Brain microvascular endothelial cell (primary cell): ENCODE data around the gene COG1.
A peak's percentile ranks its signal among the peaks of the same experiment; 100 is the strongest.

Experiments
- DNase-seq: peaks from one replicate; pipeline ENCODE4 v3.0.0-alpha.2; 2020
- H3K27ac ChIP-seq: fragments of 250-450 bp; sonication (Bioruptor Pico); 2 replicates; pipeline ENCODE4 v1.5.1; 2020; ENCODE audit warnings: mild to moderate bottlenecking, moderate library complexity
- H3K27me3 ChIP-seq: fragments of 250-450 bp; sonication (Bioruptor Pico); replicated peaks from 2 replicates; pipeline ENCODE4 v1.5.1; 2020; ENCODE audit warnings: mild to moderate bottlenecking
- H3K36me3 ChIP-seq: fragments of 250-450 bp; sonication (Bioruptor Pico); replicated peaks from 2 replicates; pipeline ENCODE4 v1.5.1; 2020; ENCODE audit warnings: mild to moderate bottlenecking
- H3K4me3 ChIP-seq: 2 replicates; pipeline ENCODE4 v1.5.1; 2011; ENCODE audit warnings: low read depth, mild to moderate bottlenecking, control low read depth, low read length, moderate library complexity
- in situ Hi-C: cut with HindIII; loops from 2 replicates; pipeline ENCODE4 v1.10.0; 2017; ENCODE audit warnings: low sequenced_read_pairs, low pct_ligation_motif_present
- TF ChIP-seq, protein P1 (sequence below): IDR thresholded peaks from 2 replicates; pipeline ENCODE4 v1.5.1; 2011; ENCODE audit warnings: low read depth, mild to moderate bottlenecking, moderate library complexity, low read length, control low read depth, inconsistent platforms; ENCODE audit errors: missing control alignments

The COG1 gene

GRCh38 chr17:73226556-73227172 is 33.8 kb downstream of the COG1 start:
- no peaks in the 10 kb centered on the region for H3K36me3 ChIP-seq
- in situ Hi-C loops, result no loop called here

DNA sequence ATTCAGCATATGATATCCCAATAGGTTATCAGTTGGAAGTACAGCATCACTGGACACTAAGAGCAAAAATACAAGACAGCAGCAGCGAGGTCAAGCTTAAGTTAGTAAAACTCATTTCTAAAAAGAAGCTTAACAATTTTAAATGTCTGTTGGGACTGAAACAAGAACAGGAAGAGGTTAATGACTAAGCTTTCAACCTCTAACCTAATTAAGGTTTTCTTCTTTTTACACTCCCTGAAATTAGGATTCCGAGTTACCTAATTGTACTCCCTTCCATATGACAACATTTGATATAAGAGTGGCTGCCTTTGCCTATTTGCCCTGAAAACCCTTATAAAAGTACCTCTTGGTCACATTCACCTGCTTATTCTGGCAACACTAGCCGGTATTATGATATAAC is 34.5 kb downstream of the COG1 start:
- DNase-seq, result no peak
- H3K27ac ChIP-seq, result no peak overlapping the region
- in situ Hi-C loops, result no loop called here

More at GRCh38 chr17:73226556-73227172, 33.8 kb downstream of the COG1 start:
- TF ChIP-seq, protein P1, sequence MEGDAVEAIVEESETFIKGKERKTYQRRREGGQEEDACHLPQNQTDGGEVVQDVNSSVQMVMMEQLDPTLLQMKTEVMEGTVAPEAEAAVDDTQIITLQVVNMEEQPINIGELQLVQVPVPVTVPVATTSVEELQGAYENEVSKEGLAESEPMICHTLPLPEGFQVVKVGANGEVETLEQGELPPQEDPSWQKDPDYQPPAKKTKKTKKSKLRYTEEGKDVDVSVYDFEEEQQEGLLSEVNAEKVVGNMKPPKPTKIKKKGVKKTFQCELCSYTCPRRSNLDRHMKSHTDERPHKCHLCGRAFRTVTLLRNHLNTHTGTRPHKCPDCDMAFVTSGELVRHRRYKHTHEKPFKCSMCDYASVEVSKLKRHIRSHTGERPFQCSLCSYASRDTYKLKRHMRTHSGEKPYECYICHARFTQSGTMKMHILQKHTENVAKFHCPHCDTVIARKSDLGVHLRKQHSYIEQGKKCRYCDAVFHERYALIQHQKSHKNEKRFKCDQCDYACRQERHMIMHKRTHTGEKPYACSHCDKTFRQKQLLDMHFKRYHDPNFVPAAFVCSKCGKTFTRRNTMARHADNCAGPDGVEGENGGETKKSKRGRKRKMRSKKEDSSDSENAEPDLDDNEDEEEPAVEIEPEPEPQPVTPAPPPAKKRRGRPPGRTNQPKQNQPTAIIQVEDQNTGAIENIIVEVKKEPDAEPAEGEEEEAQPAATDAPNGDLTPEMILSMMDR, result no peak
- Histone ChIP-seq H3K27ac (no peak overlapping the region), H3K4me3 (no peak overlapping the region), H3K27me3 (no peaks in the 10 kb centered on the region)
- DNase-seq, result no peak

DNA sequence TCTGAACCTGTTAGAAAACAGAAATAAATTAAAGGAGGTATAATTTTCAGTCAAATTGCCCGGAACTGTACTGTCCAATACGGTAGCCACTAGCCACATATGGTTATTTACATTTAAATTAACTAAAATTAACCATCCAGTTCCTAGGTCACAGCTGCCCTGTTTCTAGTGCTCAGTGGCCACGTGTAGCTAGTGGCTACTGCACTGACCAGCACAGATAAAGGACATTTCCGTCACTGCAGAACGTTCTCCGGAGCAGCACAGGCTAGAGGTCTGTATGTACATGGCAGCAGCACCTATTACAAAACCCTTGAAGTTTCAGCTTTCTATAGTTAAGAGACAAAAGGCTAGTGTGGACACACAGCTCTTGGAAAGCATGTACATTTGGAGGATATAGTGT is 35.1 kb downstream of the COG1 start:
- TF ChIP-seq, protein P1, result no peak
- H3K4me3 ChIP-seq, result no peak overlapping the region
- H3K36me3 ChIP-seq, result no peaks in the 10 kb centered on the region
- in situ Hi-C loops, result no loop called here
- no peaks in the 10 kb centered on the region for H3K27me3 ChIP-seq
- no peak overlapping the region for H3K27ac ChIP-seq
- no peak for DNase-seq

More for the DNA sequence above, 34.5 kb downstream of the COG1 start:
- TF ChIP-seq, protein P1, result no peak
- no peaks in the 10 kb centered on the region for H3K36me3 ChIP-seq
- H3K4me3 ChIP-seq, result no peak overlapping the region
- no peaks in the 10 kb centered on the region for H3K27me3 ChIP-seq

- peak overlapping the region; percentile 41 for H3K27ac ChIP-seq
Observed at GRCh38 chr17:73228748-73229236, 35.9 kb downstream of the COG1 start.

GRCh38 chr17:73230088-73230487 is 37.2 kb downstream of the COG1 start:
- H3K36me3 ChIP-seq, result no peaks in the 10 kb centered on the region
- DNase-seq, result no peak
- TF ChIP-seq, protein P1, result no peak
- no peaks in the 10 kb centered on the region for H3K27me3 ChIP-seq
- no peak overlapping the region for H3K4me3 ChIP-seq
- no peak overlapping the region for H3K27ac ChIP-seq
- in situ Hi-C loops, result no loop called here

More at GRCh38 chr17:73228748-73229236, 35.9 kb downstream of the COG1 start:
- in situ Hi-C loops, result no loop called here
- no peak overlapping the region for H3K4me3 ChIP-seq
- peak; percentile 84 for DNase-seq
- no peaks in the 10 kb centered on the region for H3K36me3 ChIP-seq
- no peaks in the 10 kb centered on the region for H3K27me3 ChIP-seq
- TF ChIP-seq, protein P1, result no peak

DNA sequence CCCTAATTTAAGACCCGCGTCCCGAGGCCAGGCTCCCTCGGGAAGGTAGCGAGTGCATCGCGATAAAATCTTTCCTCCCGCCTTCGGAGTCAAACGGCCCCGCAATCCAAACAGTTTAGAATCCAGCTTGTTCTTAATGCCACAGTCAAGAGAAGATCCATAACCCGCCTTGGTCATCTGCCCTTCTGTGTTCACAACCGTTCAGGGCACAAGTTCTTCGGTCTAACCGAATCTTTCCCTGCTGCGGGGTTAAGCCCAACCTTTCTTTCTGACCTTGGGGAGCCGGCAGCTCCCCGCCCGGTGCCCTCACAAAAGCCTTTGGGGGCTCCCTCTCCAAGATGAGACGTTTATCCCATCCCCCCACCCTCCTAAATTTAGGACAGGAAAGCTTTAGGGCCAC is 38.5 kb downstream of the COG1 start:
- Histone ChIP-seq H3K4me3 (peak overlapping the region; percentile 92), H3K27me3 (no peaks in the 10 kb centered on the region), H3K27ac (no peak overlapping the region), H3K36me3 (peaks cover 11% of the 10 kb centered on the region)
- in situ Hi-C loops, result no loop called here
- peak; percentile 17 for DNase-seq
- TF ChIP-seq, protein P1, result no peak
